Measurements from ENCODE around the gene SCG5. TPM values are rescaled to one million over a fixed set of nuclear protein-coding genes. Genes with fewer than 3 reads are reported as not detected.

The SCG5 gene
- total RNA-seq, 1 donor from 2014 or later = 2.6 TPM

GRCh38 chr15:32718821-32719716, 77.6 kb downstream of the SCG5 start:
- Mint-ChIP-seq H3K4me1 (ENCODE audit: low read depth) (peaks cover 53% of the 10 kb centered on the region), H3K27ac (ENCODE audit: unreplicated experiment) (peak overlapping the region; percentile 82), H3K9me3 (ENCODE audit: low read depth) (no peaks in the 10 kb centered on the region), H3K4me3 (ENCODE audit: unreplicated experiment) (peak overlapping the region; percentile 86), H3K27me3 (ENCODE audit: low read depth) (no peaks in the 10 kb centered on the region), H3K36me3 (ENCODE audit: low read depth) (peaks cover 2% of the 10 kb centered on the region)
- peak; percentile 12 for TF ChIP-seq CTCF (IDR thresholded peaks at IDR 0.05)
- peak; percentile 85 for DNase-seq (ENCODE audit: low spot score)

GRCh38 chr15:32721596-32721995, 80.1 kb downstream of the SCG5 start:
- Mint-ChIP-seq H3K4me3 (ENCODE audit: unreplicated experiment) (no peak overlapping the region), H3K9me3 (ENCODE audit: low read depth) (peaks cover 10% of the 10 kb centered on the region), H3K4me1 (ENCODE audit: low read depth) (peaks cover 53% of the 10 kb centered on the region), H3K36me3 (ENCODE audit: low read depth) (peaks cover 15% of the 10 kb centered on the region), H3K27me3 (ENCODE audit: low read depth) (no peaks in the 10 kb centered on the region), H3K27ac (ENCODE audit: unreplicated experiment) (peak overlapping the region; percentile 72)
- DNase-seq (ENCODE audit: low spot score) = no peak
- TF ChIP-seq CTCF (IDR thresholded peaks at IDR 0.05) = no peak

DNA sequence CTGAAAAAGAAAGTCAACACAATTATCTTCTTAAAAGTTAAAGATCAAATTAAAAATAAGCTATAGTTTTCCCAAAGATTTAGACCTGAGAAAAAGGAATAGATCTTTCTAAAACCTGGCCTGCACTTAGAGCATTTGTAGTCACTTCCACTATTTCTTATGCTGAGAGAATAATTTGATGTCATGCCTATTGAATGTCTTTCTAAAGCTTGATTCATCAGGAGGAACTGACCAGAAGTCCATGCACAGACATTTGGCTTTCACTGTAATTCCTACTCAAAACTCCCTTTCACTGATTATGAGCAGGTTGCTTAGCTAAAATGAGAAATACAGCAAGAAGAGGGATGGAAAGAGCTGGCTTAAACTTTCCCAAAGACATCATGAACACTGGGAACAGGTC, 80.6 kb downstream of the SCG5 start:
- no peak for TF ChIP-seq CTCF (IDR thresholded peaks at IDR 0.05)
- H3K9me3 Mint-ChIP-seq (ENCODE audit: low read depth) = peaks cover 12% of the 10 kb centered on the region
- H3K4me3 Mint-ChIP-seq (ENCODE audit: unreplicated experiment) = no peak overlapping the region
- peaks cover 47% of the 10 kb centered on the region for H3K4me1 Mint-ChIP-seq (ENCODE audit: low read depth)
- no peak for DNase-seq (ENCODE audit: low spot score)
- H3K27me3 Mint-ChIP-seq (ENCODE audit: low read depth) = no peaks in the 10 kb centered on the region
- H3K36me3 Mint-ChIP-seq (ENCODE audit: low read depth) = peaks cover 17% of the 10 kb centered on the region
- peak overlapping the region; percentile 72 for H3K27ac Mint-ChIP-seq (ENCODE audit: unreplicated experiment)

GRCh38 chr15:32723171-32723948, 81.8 kb downstream of the SCG5 start:
- Mint-ChIP-seq H3K4me1 (ENCODE audit: low read depth) (peaks cover 47% of the 10 kb centered on the region), H3K27ac (ENCODE audit: unreplicated experiment) (peak overlapping the region; percentile 19), H3K36me3 (ENCODE audit: low read depth) (peaks cover 17% of the 10 kb centered on the region), H3K4me3 (ENCODE audit: unreplicated experiment) (no peak overlapping the region), H3K9me3 (ENCODE audit: low read depth) (peaks cover 15% of the 10 kb centered on the region), H3K27me3 (ENCODE audit: low read depth) (no peaks in the 10 kb centered on the region)
- DNase-seq (ENCODE audit: low spot score) = no peak
- no peak for TF ChIP-seq CTCF (IDR thresholded peaks at IDR 0.05)

GRCh38 chr15:32729700-32730395, 88.3 kb downstream of the SCG5 start:
- H3K4me3 Mint-ChIP-seq (ENCODE audit: unreplicated experiment) = no peak overlapping the region
- peaks cover 21% of the 10 kb centered on the region for H3K36me3 Mint-ChIP-seq (ENCODE audit: low read depth)

More at GRCh38 chr15:32729700-32730395, 88.3 kb downstream of the SCG5 start:
- H3K27ac Mint-ChIP-seq (ENCODE audit: unreplicated experiment) = peak overlapping the region; percentile 29
- peaks cover 17% of the 10 kb centered on the region for H3K9me3 Mint-ChIP-seq (ENCODE audit: low read depth)
- DNase-seq (ENCODE audit: low spot score) = no peak
- peaks cover 43% of the 10 kb centered on the region for H3K4me1 Mint-ChIP-seq (ENCODE audit: low read depth)
- no peak for TF ChIP-seq CTCF (IDR thresholded peaks at IDR 0.05)
- H3K27me3 Mint-ChIP-seq (ENCODE audit: low read depth) = no peaks in the 10 kb centered on the region

All from chondrocyte (in vitro differentiated cells).